Endothelial cell of umbilical vein (primary cell): ENCODE measurements around the gene ZSCAN12. TPM values are rescaled to one million over a fixed set of nuclear protein-coding genes. Genes with fewer than 3 reads are reported as not detected.

ENCODE experiments used
- BruUV-seq: library from RNA; stranded (reverse); fragments of 400-500 nt; replicated peaks from 2 replicates; lab custom pipeline; 2021; lab: Mats Ljungman, UMichigan
- CTCF ChIA-PET: fragments of 300-600, 350-600 bp; sonication (Branson Sonifier 250); formaldehyde crosslinking; loops from one replicate; lab custom pipeline; 2021; ENCODE audit warnings: antibody characterized with exemption, inconsistent platforms; lab: Charles Lee
- POLR2A ChIA-PET: fragments of 300-600, 350-600 bp; sonication (Branson Sonifier 250); formaldehyde crosslinking; loops from one replicate; lab custom pipeline; 2021; ENCODE audit warnings: antibody characterized with exemption, inconsistent platforms; lab: Charles Lee
- DNase-seq: peaks from one replicate; pipeline ENCODE4 v3.0.0-alpha.2; 2011; ENCODE audit warnings: low read depth, low spot score
- FAIRE-seq: peaks from 2 replicates; lab custom pipeline; 2011; peaks lifted over from hg19 to GRCh38; lab: Jason Lieb, UNC
- H2AFZ ChIP-seq: 2 replicates; pipeline ENCODE4 v1.6.0; 2012; ENCODE audit warnings: low read depth, low read length, control low read depth, inconsistent platforms
- H3K27ac ChIP-seq: 2 replicates; pipeline ENCODE4 v1.5.1; 2011; ENCODE audit warnings: low read depth, mild to moderate bottlenecking, control low read depth, low read length, moderate library complexity; ENCODE audit not compliant: insufficient read depth
- H3K27me3 ChIP-seq, 2 experiments: 2 replicates each; pipeline versions ENCODE4 v1.6.0 to v1.6.1; 2011; ENCODE audit warnings: low read length in 2 of 2, mixed read lengths in 1 of 2; ENCODE audit not compliant: control insufficient read depth in 2 of 2, insufficient read depth in 2 of 2
- H3K36me3 ChIP-seq, 2 experiments: 2 replicates in 1 of 2; 3 replicates in 1 of 2; pipeline ENCODE4 v1.5.1; 2011; ENCODE audit warnings: low read length in 2 of 2, mild to moderate bottlenecking in 1 of 2, moderate library complexity in 1 of 2; ENCODE audit not compliant: control insufficient read depth in 2 of 2, insufficient read depth in 2 of 2; ENCODE audit errors: extremely low read depth in 1 of 2
- H3K4me1 ChIP-seq: 3 replicates; pipeline ENCODE4 v1.5.1; 2011; ENCODE audit warnings: mild to moderate bottlenecking, low read length; ENCODE audit not compliant: control insufficient read depth, insufficient read depth; ENCODE audit errors: extremely low read depth
- H3K4me2 ChIP-seq: 2 replicates; pipeline ENCODE4 v1.6.1; 2011; ENCODE audit warnings: low read length, control low read depth, mixed read lengths; ENCODE audit not compliant: insufficient read depth
- H3K4me3 ChIP-seq, 3 experiments: fragments of 200-600 bp in 1 of 3; sonication (generic), shearing (Covaris generic) in 1 of 3; replicated peaks in 1 of 3; 2 replicates each; pipeline ENCODE4 v1.5.1; 2011 to 2016; ENCODE audit warnings: control low read depth in 3 of 3, low read length in 3 of 3, mild to moderate bottlenecking in 2 of 3, inconsistent platforms in 1 of 3, low read depth in 1 of 3, moderate library complexity in 1 of 3; ENCODE audit not compliant: insufficient read depth in 1 of 3
- H3K79me2 ChIP-seq: 2 replicates; pipeline ENCODE4 v1.6.0; 2012; ENCODE audit warnings: low read length, inconsistent platforms; ENCODE audit not compliant: control insufficient read depth, insufficient read depth
- H3K9ac ChIP-seq: replicated peaks from 2 replicates; pipeline ENCODE3; 2011; ENCODE audit warnings: low read length, control low read depth; ENCODE audit not compliant: insufficient read depth; ENCODE audit errors: extremely low read depth
- H3K9me1 ChIP-seq: replicated peaks from 3 replicates; pipeline ENCODE4 v1.6.0; 2011; ENCODE audit warnings: mild to moderate bottlenecking, low read length; ENCODE audit not compliant: control insufficient read depth, insufficient read depth; ENCODE audit errors: extremely low read depth
- H3K9me3 ChIP-seq: replicated peaks from 2 replicates; pipeline ENCODE4 v1.5.1; 2012; ENCODE audit warnings: low read length, inconsistent platforms; ENCODE audit not compliant: control insufficient read depth, insufficient read depth
- H4K20me1 ChIP-seq: replicated peaks from 2 replicates; pipeline ENCODE3; 2011; ENCODE audit warnings: mild to moderate bottlenecking, low read length; ENCODE audit not compliant: control insufficient read depth, insufficient read depth; ENCODE audit errors: extremely low read depth
- EZH2 ChIP-seq: IDR thresholded peaks from 2 replicates; pipeline ENCODE4 v1.6.1; 2012; ENCODE audit warnings: borderline replicate concordance, low read depth, mild to moderate bottlenecking, moderate library complexity, low read length, inconsistent platforms; ENCODE audit not compliant: severe bottlenecking
- FOS ChIP-seq: IDR thresholded peaks from 2 replicates; pipeline ENCODE4 v1.6.1; 2011; ENCODE audit warnings: mild to moderate bottlenecking, low read length, moderate library complexity, borderline replicate concordance; ENCODE audit not compliant: insufficient read depth
- GATA2 ChIP-seq: IDR thresholded peaks from 2 replicates; pipeline ENCODE4 v1.7.0; 2011; ENCODE audit warnings: low read depth, mild to moderate bottlenecking, moderate library complexity, mixed read lengths, low read length; ENCODE audit not compliant: insufficient read length, insufficient read depth
- JUN ChIP-seq: IDR thresholded peaks from 2 replicates; pipeline ENCODE4 v1.6.1; 2011; ENCODE audit warnings: borderline replicate concordance, low read depth; ENCODE audit not compliant: insufficient read length, insufficient read depth
- MYC ChIP-seq: IDR thresholded peaks from one replicate; pipeline ENCODE4 v1.6.1; 2011; ENCODE audit warnings: mild to moderate bottlenecking, low read depth, low read length
- POLR2A ChIP-seq: IDR thresholded peaks from 2 replicates; pipeline ENCODE4 v1.6.1; 2012; ENCODE audit warnings: low read depth, mild to moderate bottlenecking, control low read depth, low read length
- POLR2AphosphoS5 ChIP-seq: IDR thresholded peaks from 2 replicates; pipeline ENCODE4 v1.6.1; 2012; ENCODE audit warnings: low read depth, mild to moderate bottlenecking, control low read depth, low read length, moderate library complexity; ENCODE audit not compliant: insufficient read depth
- dilution Hi-C: fragments of 300-500 bp; cut with MboI; formaldehyde crosslinking; loops from one replicate; pipeline ENCODE4 v1.15.0; 2019; ENCODE audit warnings: low sequenced_read_pairs; ENCODE audit not compliant: extremely low pct_ligation_motif_present
- intact Hi-C: fragments of 100-400 bp; cut with micrococcal nuclease; formaldehyde crosslinking; loops from one replicate; pipeline ENCODE4 v1.10.0; 2022
- polyA plus RNA-seq, 4 experiments: library from polyadenylated mRNA; depleted of rRNA in 3 of 4; stranded (reverse) in 3 of 4; unstranded in 1 of 4; fragments of >200 nt; gene quantifications; 2 replicates each; pipeline versions ENCODE4 v1.2.1 to v1.2.3, GENCODE V29; 2011 to 2012; ENCODE audit warnings: missing spikeins in 1 of 4
- total RNA-seq: library from RNA; stranded (reverse); gene quantifications from 2 replicates; pipeline ENCODE4 v1.2.3, GENCODE V29; 2021
- TF ChIP-seq, protein P1 (sequence below): IDR thresholded peaks from 2 replicates; pipeline ENCODE4 v1.6.1; 2011; ENCODE audit not compliant: insufficient read depth, insufficient read length
- TF ChIP-seq, protein P2 (sequence below), 2 donors: IDR thresholded peaks; 1 replicate in 1 of 2; 2 replicates in 1 of 2; pipeline ENCODE4 v1.5.1; 2011; ENCODE audit warnings: low read length in 2 of 2, mild to moderate bottlenecking in 2 of 2, moderate library complexity in 2 of 2, control low read depth in 1 of 2, inconsistent platforms in 1 of 2, low read depth in 1 of 2; ENCODE audit not compliant: insufficient read depth in 1 of 2; ENCODE audit errors: extremely low read depth in 1 of 2

ZSCAN12 gene
- total and polyA plus RNA-seq, 2 donors (not counting 3 experiments of a cell fraction or from before 2014, with no cell fraction given) = 1.3 to 4.4 TPM

DNA sequence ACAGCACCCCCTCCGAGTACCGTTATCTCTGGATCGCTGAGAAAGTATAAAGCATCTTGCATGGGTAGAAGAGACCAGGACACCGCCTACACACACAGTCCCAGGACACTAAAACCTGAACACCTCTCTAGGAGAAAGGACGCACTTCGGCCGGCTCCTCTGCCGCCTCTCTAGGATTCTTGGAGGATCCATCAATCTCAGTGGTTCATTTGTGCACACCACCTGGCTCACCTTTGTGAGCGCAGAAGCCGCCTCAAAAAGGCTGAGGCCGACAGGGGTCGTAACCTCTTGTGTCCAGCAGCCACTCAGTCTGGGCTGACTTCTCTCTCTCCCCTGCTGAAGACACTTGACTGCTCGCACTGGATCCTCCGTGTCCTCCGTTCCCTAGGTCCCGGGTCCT lies 30.2 kb upstream of the ZSCAN12 start:
- no peak for TF ChIP-seq POLR2AphosphoS5
- TF ChIP-seq GATA2 = no peak
- no peak for TF ChIP-seq EZH2
- no peak for TF ChIP-seq MYC
- TF ChIP-seq, protein P1, sequence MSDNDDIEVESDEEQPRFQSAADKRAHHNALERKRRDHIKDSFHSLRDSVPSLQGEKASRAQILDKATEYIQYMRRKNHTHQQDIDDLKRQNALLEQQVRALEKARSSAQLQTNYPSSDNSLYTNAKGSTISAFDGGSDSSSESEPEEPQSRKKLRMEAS = no peak
- TF ChIP-seq POLR2A = no peak
- Histone ChIP-seq H3K4me3 (no peak overlapping the region), H3K36me3 (peaks cover 0 to 6% of the 10 kb centered on the region in 2 experiments), H3K9ac (no peak overlapping the region), H3K4me2 (no peak overlapping the region), H3K9me3 (no peaks in the 10 kb centered on the region), H3K79me2 (no peaks in the 10 kb centered on the region), H3K27me3 (no peaks in the 10 kb centered on the region), H2AFZ (no peak overlapping the region), H4K20me1 (no peaks in the 10 kb centered on the region), H3K27ac (no peak overlapping the region), H3K9me1 (no peaks in the 10 kb centered on the region), H3K4me1 (no peaks in the 10 kb centered on the region)
- CTCF ChIA-PET = no interaction called here
- FAIRE-seq (no peak), DNase-seq (no peak)
- BruUV-seq = no TSS peak
- POLR2A ChIA-PET = no interaction called here
- dilution Hi-C loops = no loop called here
- intact Hi-C loops = no loop called here

DNA sequence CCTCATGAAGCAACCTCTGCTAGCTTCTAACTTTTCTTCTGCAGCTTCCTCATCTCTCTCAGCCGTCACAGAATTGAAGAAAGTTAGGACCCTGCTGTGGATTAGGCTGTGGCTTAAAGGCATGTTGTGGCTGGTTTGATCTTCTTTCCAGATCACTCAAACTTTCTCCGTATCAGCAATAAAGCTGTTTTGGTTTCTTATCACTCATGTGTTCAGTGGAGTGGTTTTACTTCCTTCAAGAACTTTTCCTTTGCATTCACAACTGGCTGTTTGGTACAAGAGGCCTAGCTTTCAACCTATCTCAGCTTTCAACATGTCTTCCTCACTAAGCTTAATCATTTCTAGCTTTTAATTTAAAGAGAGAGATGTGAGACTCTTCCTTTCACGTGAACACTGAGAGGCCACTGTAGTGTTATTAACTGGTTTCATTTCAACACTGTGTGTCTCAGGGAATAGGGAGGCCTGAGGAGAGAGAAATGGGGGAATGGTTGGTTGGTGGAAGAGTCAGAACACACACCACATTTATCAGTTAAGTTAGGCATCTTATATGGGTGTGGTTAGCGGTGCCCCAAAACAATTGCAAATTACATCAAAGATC lies 26.5 kb upstream of the ZSCAN12 start:
- no peak overlapping the region for H3K4me3 ChIP-seq
- no peaks in the 10 kb centered on the region for H3K4me1 ChIP-seq
- no TSS peak for BruUV-seq
- intact Hi-C loops = no loop called here
- H3K27me3 ChIP-seq = peaks cover 0 to 3% of the 10 kb centered on the region in 2 experiments
- CTCF ChIA-PET = interaction anchor here (1.0 kb wide), 1 partner anchor 8 kb away, joined by 4 read pairs; no protein-coding TSS in a partner anchor
- no peaks in the 10 kb centered on the region for H3K79me2 ChIP-seq
- dilution Hi-C loops = no loop called here
- H3K9me3 ChIP-seq = no peaks in the 10 kb centered on the region
- FAIRE-seq (no peak), DNase-seq (no peak)
- no peak overlapping the region for H3K27ac ChIP-seq
- H2AFZ ChIP-seq = no peak overlapping the region
- H3K9ac ChIP-seq = no peak overlapping the region
- H3K4me2 ChIP-seq = no peak overlapping the region
- no peaks in the 10 kb centered on the region for H3K9me1 ChIP-seq
- POLR2A ChIA-PET = no interaction called here
- TF ChIP-seq FOS (no peak), EZH2 (no peak), JUN (no peak), POLR2A (no peak), GATA2 (no peak), POLR2AphosphoS5 (no peak), MYC (no peak)
- TF ChIP-seq, protein P2, sequence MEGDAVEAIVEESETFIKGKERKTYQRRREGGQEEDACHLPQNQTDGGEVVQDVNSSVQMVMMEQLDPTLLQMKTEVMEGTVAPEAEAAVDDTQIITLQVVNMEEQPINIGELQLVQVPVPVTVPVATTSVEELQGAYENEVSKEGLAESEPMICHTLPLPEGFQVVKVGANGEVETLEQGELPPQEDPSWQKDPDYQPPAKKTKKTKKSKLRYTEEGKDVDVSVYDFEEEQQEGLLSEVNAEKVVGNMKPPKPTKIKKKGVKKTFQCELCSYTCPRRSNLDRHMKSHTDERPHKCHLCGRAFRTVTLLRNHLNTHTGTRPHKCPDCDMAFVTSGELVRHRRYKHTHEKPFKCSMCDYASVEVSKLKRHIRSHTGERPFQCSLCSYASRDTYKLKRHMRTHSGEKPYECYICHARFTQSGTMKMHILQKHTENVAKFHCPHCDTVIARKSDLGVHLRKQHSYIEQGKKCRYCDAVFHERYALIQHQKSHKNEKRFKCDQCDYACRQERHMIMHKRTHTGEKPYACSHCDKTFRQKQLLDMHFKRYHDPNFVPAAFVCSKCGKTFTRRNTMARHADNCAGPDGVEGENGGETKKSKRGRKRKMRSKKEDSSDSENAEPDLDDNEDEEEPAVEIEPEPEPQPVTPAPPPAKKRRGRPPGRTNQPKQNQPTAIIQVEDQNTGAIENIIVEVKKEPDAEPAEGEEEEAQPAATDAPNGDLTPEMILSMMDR (IDR thresholded peaks at IDR 0.05; ENCODE audit: extremely low read depth in 1 of 2, insufficient read depth in 1 of 2, low read depth in 1 of 2, low read length in 2 of 2) = no peak
- TF ChIP-seq, protein P1 = no peak
- no peaks in the 10 kb centered on the region for H4K20me1 ChIP-seq
- H3K36me3 ChIP-seq = peaks cover 0 to 3% of the 10 kb centered on the region in 2 experiments
